Fibroblast of the aortic adventitia (primary cell): ENCODE data around the gene TTYH3. TPM values are rescaled to one million over a fixed set of nuclear protein-coding genes. Genes with fewer than 3 reads are reported as not detected.

Experiments
- DNase-seq: peaks from one replicate; pipeline ENCODE4 v3.0.0-alpha.2; 2010; ENCODE audit warnings: low read depth
- H3K4me3 ChIP-seq: 2 replicates; pipeline ENCODE4 v1.5.1; 2011; ENCODE audit warnings: low read depth, mild to moderate bottlenecking, control low read depth, low read length, moderate library complexity
- CTCF ChIP-seq: IDR thresholded peaks from 2 replicates; pipeline ENCODE4 v1.5.1; 2011; ENCODE audit warnings: mild to moderate bottlenecking, low read length, control low read depth, inconsistent platforms; ENCODE audit not compliant: insufficient read depth
- total RNA-seq: library from RNA; depleted of rRNA; stranded (reverse); fragments of >200 nt; gene quantifications from 2 replicates; pipeline ENCODE4 v1.2.3, GENCODE V29; 2012; ENCODE audit warnings: low replicate concordance

The TTYH3 gene
- total RNA-seq, 1 donor, result 27.9 TPM

GRCh38 chr7:2603044-2603965, 28.5 kb upstream of the TTYH3 start:
- DNase-seq, result no peak
- TF ChIP-seq CTCF, result no peak
- H3K4me3 ChIP-seq, result no peak overlapping the region

- no peak for DNase-seq
- no peak for TF ChIP-seq CTCF
- H3K4me3 ChIP-seq, result no peak overlapping the region
Observed at GRCh38 chr7:2604608-2605174, 27.1 kb upstream of the TTYH3 start.

- H3K4me3 ChIP-seq, result no peak overlapping the region
- no peak for DNase-seq
- TF ChIP-seq CTCF, result no peak
Observed at GRCh38 chr7:2605608-2606538, 25.9 kb upstream of the TTYH3 start.

- no peak for TF ChIP-seq CTCF
- no peak overlapping the region for H3K4me3 ChIP-seq
- no peak for DNase-seq
Observed at GRCh38 chr7:2606539-2606936, 25.2 kb upstream of the TTYH3 start.

GRCh38 chr7:2607122-2607922, 24.5 kb upstream of the TTYH3 start:
- no peak overlapping the region for H3K4me3 ChIP-seq
- peak; percentile 16 for DNase-seq
- TF ChIP-seq CTCF, result no peak
